ENCODE results near the gene SUN1.
A peak's percentile ranks its signal among the peaks of the same experiment; 100 is the strongest.
"Not testable (repeated sequence)": the region's sequence is repeated elsewhere in the genome, so short reads cannot be mapped to it uniquely, and the experiment has no call there.

SUN1 gene

DNA sequence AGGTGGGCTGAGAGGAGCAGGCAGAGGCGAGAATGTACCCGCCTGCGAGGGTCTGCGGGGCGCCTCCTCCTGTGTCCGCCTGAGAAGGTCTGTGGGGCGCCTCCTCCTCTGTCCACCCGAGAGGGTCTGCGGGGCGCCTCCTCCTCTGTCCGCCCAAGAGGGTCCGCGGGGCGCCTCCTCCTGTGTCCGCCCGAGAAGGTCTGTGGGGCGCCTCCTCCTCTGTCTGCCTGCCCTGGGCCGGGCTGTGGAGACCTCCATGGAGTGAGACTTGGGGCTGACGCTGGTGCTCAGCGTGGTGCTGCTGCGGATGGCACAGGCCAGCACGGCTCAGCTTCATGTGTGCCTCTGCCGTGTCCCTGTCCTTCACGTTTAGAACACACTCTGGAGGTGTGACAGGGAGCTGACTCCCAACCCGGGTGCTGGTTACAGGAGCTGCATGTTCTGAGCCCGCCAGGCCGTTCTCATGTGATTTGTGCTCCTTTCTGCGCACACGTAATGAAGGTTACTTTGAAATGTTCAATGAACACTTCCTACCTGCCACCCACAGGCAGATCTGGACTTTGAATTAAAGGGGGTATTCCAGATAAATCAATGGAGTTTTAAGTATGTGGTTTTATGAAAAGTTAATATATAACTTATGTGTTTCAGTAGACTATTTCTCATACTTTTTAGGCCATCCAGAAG lies 23.6 kb downstream of the SUN1 start:
- DNase-seq (ENCODE audit: low read depth in 2 of 2, low spot score in 1 of 2) = no peak

DNA sequence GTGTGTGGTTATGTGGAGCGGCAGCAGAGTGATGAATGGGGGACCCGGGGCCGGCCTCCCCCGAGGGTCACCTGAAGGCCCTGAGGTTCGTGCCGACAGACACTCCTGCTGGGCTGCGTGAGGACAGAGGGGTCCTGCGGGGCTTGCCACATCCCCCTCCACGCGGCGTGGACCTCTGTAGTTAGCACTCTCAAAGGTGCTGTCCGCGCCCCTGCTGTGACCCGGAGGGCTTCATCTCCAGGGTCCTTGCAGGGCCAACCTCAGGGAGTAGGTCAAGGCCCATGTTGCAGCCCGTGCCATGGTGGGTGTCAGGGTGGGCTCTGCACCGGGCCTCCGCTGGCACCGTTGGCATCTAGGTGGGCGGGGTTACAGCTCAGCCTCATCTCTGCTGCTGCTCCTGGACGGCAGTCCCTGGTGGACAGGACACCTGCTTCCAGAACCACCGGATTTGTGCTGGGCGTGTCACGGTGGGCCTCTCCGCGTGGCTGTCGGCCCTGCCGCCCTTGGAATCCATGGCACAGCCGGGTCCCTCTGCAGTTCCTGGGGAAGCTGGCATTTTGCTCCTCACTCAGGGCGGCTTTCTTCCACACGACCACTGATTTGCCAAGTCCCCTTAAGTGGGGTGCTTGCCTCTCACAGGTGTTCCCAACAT lies 24.3 kb downstream of the SUN1 start:
- DNase-seq (ENCODE audit: low read depth in 2 of 2, low spot score in 1 of 2) = no peak

DNA sequence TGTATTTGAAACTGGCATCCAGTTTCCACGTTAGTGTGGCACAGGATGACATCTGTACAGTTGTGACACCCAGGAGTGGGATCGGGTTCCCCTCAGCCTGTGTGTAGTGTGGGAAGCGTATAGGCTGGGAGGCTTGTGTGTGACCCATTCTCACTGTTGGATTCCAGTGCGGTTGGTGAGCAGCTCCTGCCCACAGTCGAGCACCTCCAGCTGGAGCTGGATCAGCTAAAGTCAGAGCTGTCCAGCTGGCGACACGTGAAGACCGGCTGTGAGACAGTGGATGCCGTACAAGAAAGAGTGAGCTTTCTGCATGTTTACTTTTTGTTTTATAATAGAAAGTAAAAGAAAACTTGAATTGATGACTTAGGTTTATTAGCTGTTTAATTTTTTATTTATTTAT lies 25.4 kb downstream of the SUN1 start:
- DNase-seq (ENCODE audit: low read depth in 2 of 2, low spot score in 1 of 2) = no peak

DNA sequence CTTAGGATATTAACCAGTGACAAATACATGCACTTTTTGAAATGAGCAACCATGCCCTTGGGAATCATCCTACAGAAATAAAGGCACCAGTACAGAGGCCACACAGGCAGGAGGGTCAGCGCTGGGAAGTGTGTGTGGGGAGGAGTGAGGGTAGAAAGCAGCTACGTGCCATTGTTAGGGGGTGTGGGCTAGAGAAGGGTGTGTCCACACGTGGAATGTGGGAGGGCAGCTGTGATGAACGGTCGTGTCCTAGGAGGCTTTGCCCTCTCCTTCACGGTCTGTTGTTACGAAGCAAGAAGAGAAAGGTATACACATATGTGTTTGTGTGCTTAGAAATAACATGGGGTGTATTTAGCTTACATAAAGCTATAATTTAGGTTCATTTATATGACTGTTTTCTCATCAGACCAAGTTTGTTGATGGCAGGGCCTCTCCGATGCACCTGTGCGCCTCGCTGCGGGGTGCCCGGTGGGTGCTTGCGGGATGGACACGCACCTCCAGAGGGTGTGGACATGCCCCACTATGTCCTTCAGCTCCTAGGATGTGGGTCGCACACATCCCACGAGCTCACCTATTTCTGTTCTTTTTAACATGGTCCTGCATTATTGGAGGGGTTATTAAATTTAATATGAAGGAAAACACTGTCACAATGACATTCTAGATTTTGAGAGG lies 27.2 kb downstream of the SUN1 start:
- DNase-seq (ENCODE audit: low read depth in 2 of 2, low spot score in 1 of 2) = no peak

DNA sequence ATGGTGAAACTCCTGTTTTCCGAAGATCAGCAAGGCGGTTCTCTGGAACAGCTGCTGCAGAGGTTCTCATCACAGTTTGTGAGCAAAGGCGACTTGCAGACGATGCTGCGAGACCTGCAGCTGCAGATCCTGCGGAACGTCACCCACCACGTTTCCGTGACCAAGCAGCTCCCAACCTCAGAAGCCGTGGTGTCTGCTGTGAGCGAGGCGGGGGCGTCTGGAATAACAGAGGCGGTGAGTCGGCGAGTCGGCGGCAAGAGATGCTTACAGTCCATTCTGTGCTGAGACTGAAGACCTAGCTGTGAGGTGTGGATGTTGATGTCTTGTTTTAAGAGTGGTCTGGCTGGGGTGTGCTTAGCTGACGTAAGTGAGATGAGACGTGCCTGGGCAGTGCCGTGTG lies 27.9 kb downstream of the SUN1 start:
- DNase-seq (ENCODE audit: low read depth in 2 of 2, low spot score in 1 of 2) = no peak

GRCh38 chr7:861222-861621 lies 28.9 kb downstream of the SUN1 start:
- DNase-seq (ENCODE audit: low read depth in 2 of 2, low spot score in 1 of 2) = no peak

DNA sequence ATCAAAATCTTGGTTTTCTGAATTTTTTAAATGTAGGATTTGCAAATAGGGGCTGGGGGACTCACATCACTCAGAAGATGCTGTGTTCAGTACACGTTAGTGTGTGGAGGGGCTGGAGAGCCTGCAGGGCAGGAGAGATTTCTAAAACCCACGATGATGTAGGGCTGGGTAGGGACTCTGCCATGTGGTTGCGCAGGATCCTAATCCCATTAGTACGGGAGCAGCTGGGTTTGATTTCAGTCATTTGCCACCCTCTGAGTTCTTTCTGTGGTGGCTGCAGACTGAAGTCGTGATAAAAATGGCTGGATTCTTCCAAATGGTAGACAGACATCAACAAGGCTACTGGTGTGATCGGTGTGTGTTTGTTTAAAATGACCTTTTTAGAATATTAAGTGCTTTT lies 29.9 kb downstream of the SUN1 start:
- no peak for DNase-seq (ENCODE audit: low read depth in 2 of 2, low spot score in 1 of 2)

GRCh38 chr7:863106-863505 lies 30.8 kb downstream of the SUN1 start:
- no peak for DNase-seq (ENCODE audit: low read depth in 2 of 2, low spot score in 1 of 2)

- DNase-seq (ENCODE audit: low read depth in 2 of 2, low spot score in 1 of 2) = no peak
Measured at GRCh38 chr7:865921-866320, 33.6 kb downstream of the SUN1 start.

- DNase-seq (ENCODE audit: low read depth in 2 of 2, low spot score in 1 of 2) = no peak
Measured at GRCh38 chr7:867001-867405, 34.7 kb downstream of the SUN1 start.

DNA sequence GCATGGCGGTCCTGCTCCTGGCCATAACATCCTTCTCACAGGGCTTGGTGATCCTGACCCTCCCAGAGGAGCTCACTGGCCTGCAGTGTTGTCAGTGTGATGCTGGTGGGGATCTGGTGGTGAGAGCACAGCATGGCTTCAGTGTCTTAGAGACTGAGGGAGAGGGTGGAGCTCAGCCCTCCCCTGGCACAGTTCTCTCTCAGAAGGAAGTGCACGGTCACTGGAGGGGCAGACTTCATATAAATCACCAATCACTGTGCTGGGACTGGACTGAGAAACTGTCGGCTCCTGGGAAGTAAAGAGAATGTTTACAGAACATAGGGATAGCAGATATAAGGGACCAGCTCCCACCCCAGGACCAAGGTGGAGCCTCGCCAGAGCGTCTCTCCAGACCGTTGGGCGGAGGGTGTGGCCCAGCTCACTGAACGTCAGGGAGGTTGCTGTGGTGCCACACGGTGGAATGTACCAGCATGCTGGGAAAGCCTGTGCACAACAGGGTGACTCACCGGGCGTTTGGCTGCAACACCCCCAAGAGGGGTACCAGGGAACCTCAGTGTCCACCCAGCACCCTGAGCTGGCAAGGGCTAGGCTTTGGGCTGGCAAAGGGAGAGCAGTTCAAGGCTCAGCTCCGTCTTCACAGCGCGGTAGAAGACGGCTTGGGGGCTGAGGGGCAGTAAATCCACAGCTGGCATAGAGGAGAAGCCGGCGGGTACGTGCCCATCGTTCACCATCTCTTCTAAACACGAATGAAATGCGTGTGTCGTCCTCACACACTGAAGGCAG lies 35.3 kb downstream of the SUN1 start:
- no peak for DNase-seq (ENCODE audit: low read depth in 2 of 2, low spot score in 1 of 2)

GRCh38 chr7:868189-868486 lies 35.9 kb downstream of the SUN1 start:
- no peak for DNase-seq (ENCODE audit: low read depth in 2 of 2, low spot score in 1 of 2)

- DNase-seq (ENCODE audit: low read depth in 2 of 2, low spot score in 1 of 2) = no peak
Measured at GRCh38 chr7:869348-869747, 37.1 kb downstream of the SUN1 start.

- DNase-seq (ENCODE audit: low read depth in 2 of 2, low spot score in 1 of 2) = no peak
Measured at GRCh38 chr7:871900-872537, 39.7 kb downstream of the SUN1 start.

- not testable (repeated sequence) for DNase-seq (ENCODE audit: low read depth in 2 of 2, low spot score in 1 of 2)
Measured at GRCh38 chr7:872685-873084, 40.4 kb downstream of the SUN1 start.

- peak; percentile 24 to 32 for DNase-seq (ENCODE audit: low read depth in 2 of 2, low spot score in 1 of 2)
Measured at GRCh38 chr7:873367-874002, 41.2 kb downstream of the SUN1 start.

- no peak for DNase-seq (ENCODE audit: low read depth in 2 of 2, low spot score in 1 of 2)
Measured at GRCh38 chr7:874031-874749, 41.9 kb downstream of the SUN1 start.

DNA sequence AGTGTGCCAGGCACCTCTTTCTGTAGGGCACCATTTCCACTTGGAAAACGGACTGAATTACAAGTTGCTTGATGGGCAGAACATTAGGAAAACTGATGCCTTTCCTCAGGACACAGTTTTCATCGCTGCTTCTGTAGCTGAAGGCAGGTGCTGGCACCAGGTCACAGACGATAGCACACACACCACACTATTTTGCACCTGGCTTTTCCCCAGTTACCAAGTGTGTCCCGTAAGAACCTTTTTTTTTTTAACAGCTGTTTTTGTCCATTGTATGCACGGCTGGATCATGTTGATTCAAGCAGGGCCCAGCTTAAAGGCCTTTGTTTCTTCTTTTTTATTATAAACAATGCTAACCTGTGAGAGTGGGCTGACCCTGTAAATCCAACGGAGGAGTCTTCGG lies 42.8 kb downstream of the SUN1 start:
- DNase-seq (ENCODE audit: low read depth in 2 of 2, low spot score in 1 of 2) = no peak

GRCh38 chr7:875476-876076 lies 43.3 kb downstream of the SUN1 start:
- DNase-seq (ENCODE audit: low read depth in 2 of 2, low spot score in 1 of 2) = no peak

Data from stimulated activated CD8-positive, alpha-beta memory T cell treated with anti-CD3 and anti-CD28 coated beads, Interleukin-4, amount 100 ng/mL, for 4 hours (primary cell).